GM20431 (cell line): ENCODE measurements around the gene PKN2.

Experiments used
- in situ Hi-C: fragments of 300-500 bp; cut with MseI, MboI; formaldehyde crosslinking; loops from one replicate; pipeline ENCODE4 v1.15.0; 2020; ENCODE audit warnings: low sequenced_read_pairs; ENCODE audit not compliant: unreplicated experiment

The PKN2 gene

GRCh38 chr1:88683541-88684481, at the start of gene PKN2:
TSS of gene PKN2 (plus strand) at chr1:88684273. CDS start at chr1:88684581, 308 bp downstream.
- in situ Hi-C loops: no loop called here

GRCh38 chr1:88634538-88634937, 49.5 kb upstream of the PKN2 start:
- in situ Hi-C loops: no loop called here

- in situ Hi-C loops: no loop called here
These were observed 44.0 kb upstream of the PKN2 start for GRCh38 chr1:88640060-88640459.

GRCh38 chr1:88645886-88646285, 38.2 kb upstream of the PKN2 start:
- in situ Hi-C loops: no loop called here

- in situ Hi-C loops: no loop called here
These were observed 37.4 kb upstream of the PKN2 start for GRCh38 chr1:88646476-88647248.

- in situ Hi-C loops: no loop called here
These were observed 36.8 kb upstream of the PKN2 start for GRCh38 chr1:88647249-88647645.

GRCh38 chr1:88647749-88648415, 36.2 kb upstream of the PKN2 start:
- in situ Hi-C loops: no loop called here

GRCh38 chr1:88648706-88649105, 35.4 kb upstream of the PKN2 start:
- in situ Hi-C loops: no loop called here

GRCh38 chr1:88649932-88650331, 34.1 kb upstream of the PKN2 start:
- in situ Hi-C loops: loop anchor here (25.0 kb wide), 1 partner anchor 237 kb away; the partner anchor contains the start of gene GTF2B

- in situ Hi-C loops: loop anchor here (25.0 kb wide), 1 partner anchor 236 kb away; the partner anchor contains the start of gene GTF2B
These were observed 33.2 kb upstream of the PKN2 start for GRCh38 chr1:88650676-88651418.

GRCh38 chr1:88655140-88655539, 28.9 kb upstream of the PKN2 start:
- in situ Hi-C loops: loop anchor here (25.0 kb wide), 1 partner anchor 232 kb away; the partner anchor contains the start of gene GTF2B

GRCh38 chr1:88655685-88656299, 28.3 kb upstream of the PKN2 start:
- in situ Hi-C loops: loop anchor here (25.0 kb wide), 1 partner anchor 232 kb away; the partner anchor contains the start of gene GTF2B

- in situ Hi-C loops: loop anchor here (25.0 kb wide), 1 partner anchor 229 kb away; the partner anchor contains the start of gene GTF2B
These were observed 25.7 kb upstream of the PKN2 start for GRCh38 chr1:88658419-88658818.

- in situ Hi-C loops: loop anchor here (25.0 kb wide), 1 partner anchor 228 kb away; the partner anchor contains the start of gene GTF2B
These were observed 24.5 kb upstream of the PKN2 start for GRCh38 chr1:88659552-88659951.

- in situ Hi-C loops: loop anchor here (25.0 kb wide), 1 partner anchor 226 kb away; the partner anchor contains the start of gene GTF2B
These were observed 22.9 kb upstream of the PKN2 start for GRCh38 chr1:88661188-88661587.

- in situ Hi-C loops: loop anchor here (25.0 kb wide), 1 partner anchor 225 kb away; the partner anchor contains the start of gene GTF2B
These were observed 21.9 kb upstream of the PKN2 start for GRCh38 chr1:88661951-88662699.

GRCh38 chr1:88662723-88663122, 21.4 kb upstream of the PKN2 start:
- in situ Hi-C loops: loop anchor here (25.0 kb wide), 1 partner anchor 225 kb away; the partner anchor contains the start of gene GTF2B

- in situ Hi-C loops: loop anchor here (25.0 kb wide), 1 partner anchor 219 kb away; the partner anchor contains the start of gene GTF2B
These were observed 15.7 kb upstream of the PKN2 start for GRCh38 chr1:88668405-88668804.
